OCI-LY7 (cell line): ENCODE results near the gene FGF2.

Experiments
- EZH2phosphoT487 ChIP-seq: fragments of 200-600 bp; sonication (generic); IDR thresholded peaks from 2 replicates; pipeline ENCODE4 v1.6.1; 2018; ENCODE audit warnings: low read depth, borderline replicate concordance, mild to moderate bottlenecking, mixed run types, antibody characterized with exemption, low read length, moderate library complexity, mixed read lengths
- TF ChIP-seq, protein P1 (sequence below): fragments of 200-600 bp; sonication (generic); conservative IDR thresholded peaks from 2 replicates; pipeline ENCODE4 v1.5.1; 2014; ENCODE audit warnings: mild to moderate bottlenecking, antibody characterized with exemption, low read length, moderate library complexity, mixed read lengths

DNA sequence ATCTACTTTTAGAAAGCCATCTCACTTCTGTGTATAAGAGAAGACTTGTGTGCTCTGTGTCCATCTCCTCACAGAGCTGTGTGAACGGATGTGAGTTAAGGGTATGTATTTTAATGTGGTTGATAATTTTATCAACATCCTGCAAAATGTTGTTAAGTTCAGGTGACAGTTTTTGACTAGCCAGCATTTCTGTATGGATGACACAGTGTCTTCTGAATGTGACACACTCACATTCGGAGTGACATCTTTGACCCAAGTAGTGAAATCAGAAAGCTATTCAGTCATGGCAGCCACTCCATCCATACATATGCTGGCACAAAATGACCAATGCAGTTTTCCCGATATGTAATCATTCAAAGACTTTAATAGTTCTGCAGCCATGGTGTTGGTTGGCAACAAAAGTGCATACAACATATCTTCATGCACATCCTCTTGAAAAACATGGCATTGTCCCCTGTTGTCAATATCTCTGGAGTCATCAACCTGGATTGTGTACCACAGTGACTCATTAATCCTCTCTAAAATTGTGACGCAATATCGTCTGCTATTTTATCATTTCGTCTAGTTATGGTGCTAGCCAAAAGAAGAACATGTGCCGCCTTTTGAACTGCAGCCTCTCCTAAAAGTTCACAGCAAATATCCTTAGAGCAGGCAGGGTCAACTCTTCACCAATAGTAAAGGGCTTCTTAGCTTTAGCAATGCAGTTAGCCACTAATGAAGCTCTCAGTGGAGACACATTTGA is 6.8 kb upstream of the FGF2 start:
- TF ChIP-seq, protein P1, sequence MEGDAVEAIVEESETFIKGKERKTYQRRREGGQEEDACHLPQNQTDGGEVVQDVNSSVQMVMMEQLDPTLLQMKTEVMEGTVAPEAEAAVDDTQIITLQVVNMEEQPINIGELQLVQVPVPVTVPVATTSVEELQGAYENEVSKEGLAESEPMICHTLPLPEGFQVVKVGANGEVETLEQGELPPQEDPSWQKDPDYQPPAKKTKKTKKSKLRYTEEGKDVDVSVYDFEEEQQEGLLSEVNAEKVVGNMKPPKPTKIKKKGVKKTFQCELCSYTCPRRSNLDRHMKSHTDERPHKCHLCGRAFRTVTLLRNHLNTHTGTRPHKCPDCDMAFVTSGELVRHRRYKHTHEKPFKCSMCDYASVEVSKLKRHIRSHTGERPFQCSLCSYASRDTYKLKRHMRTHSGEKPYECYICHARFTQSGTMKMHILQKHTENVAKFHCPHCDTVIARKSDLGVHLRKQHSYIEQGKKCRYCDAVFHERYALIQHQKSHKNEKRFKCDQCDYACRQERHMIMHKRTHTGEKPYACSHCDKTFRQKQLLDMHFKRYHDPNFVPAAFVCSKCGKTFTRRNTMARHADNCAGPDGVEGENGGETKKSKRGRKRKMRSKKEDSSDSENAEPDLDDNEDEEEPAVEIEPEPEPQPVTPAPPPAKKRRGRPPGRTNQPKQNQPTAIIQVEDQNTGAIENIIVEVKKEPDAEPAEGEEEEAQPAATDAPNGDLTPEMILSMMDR: no peak
- TF ChIP-seq EZH2phosphoT487: no peak
